Glutamatergic neuron (in vitro differentiated cells): ENCODE results near the gene PTGIS. TPM values are rescaled to one million over a fixed set of nuclear protein-coding genes. Genes with fewer than 3 reads are reported as not detected.

Experiments used
- DNase-seq: peaks from one replicate; pipeline ENCODE4 v3.0.0; 2022
- H3K27ac Mint-ChIP-seq: one replicate; pipeline ENCODE4 v1.8.0; 2020; ENCODE audit warnings: mild to moderate bottlenecking, mixed read lengths, inconsistent platforms; ENCODE audit not compliant: unreplicated experiment
- H3K27me3 Mint-ChIP-seq: one replicate; pipeline ENCODE4 v1.8.0; 2020; ENCODE audit warnings: mild to moderate bottlenecking, moderate library complexity, mixed read lengths, inconsistent platforms; ENCODE audit not compliant: unreplicated experiment
- H3K36me3 Mint-ChIP-seq: one replicate; pipeline ENCODE4 v1.8.0; 2020; ENCODE audit warnings: mild to moderate bottlenecking, mixed read lengths, inconsistent platforms; ENCODE audit not compliant: unreplicated experiment
- H3K4me1 Mint-ChIP-seq: one replicate; pipeline ENCODE4 v1.8.0; 2020; ENCODE audit warnings: mild to moderate bottlenecking, low read depth, mixed read lengths, inconsistent platforms; ENCODE audit not compliant: unreplicated experiment
- H3K4me3 Mint-ChIP-seq: one replicate; pipeline ENCODE4 v1.8.0; 2020; ENCODE audit warnings: mild to moderate bottlenecking, mixed read lengths, inconsistent platforms; ENCODE audit not compliant: unreplicated experiment
- H3K9me3 Mint-ChIP-seq: one replicate; pipeline ENCODE4 v1.8.0; 2020; ENCODE audit warnings: mild to moderate bottlenecking, moderate library complexity, mixed read lengths, inconsistent platforms; ENCODE audit not compliant: unreplicated experiment
- CTCF ChIP-seq: fragments of 200-600 bp; sonication (generic); IDR thresholded peaks from one replicate; pipeline ENCODE4 v1.5.0; 2021; ENCODE audit not compliant: partially characterized antibody, unreplicated experiment
- total RNA-seq: library from RNA; stranded (reverse); fragmentation: NEBNext Ultra II Directional; extraction: Animal tissue kit (Norgen Biotek cat#: 25700); gene quantifications from one replicate; pipeline ENCODE4 v1.2.1, GENCODE V29; 2021; ENCODE audit not compliant: unreplicated experiment

PTGIS gene
- total RNA-seq, 1 donor from 2014 or later = 0.12 TPM

DNA sequence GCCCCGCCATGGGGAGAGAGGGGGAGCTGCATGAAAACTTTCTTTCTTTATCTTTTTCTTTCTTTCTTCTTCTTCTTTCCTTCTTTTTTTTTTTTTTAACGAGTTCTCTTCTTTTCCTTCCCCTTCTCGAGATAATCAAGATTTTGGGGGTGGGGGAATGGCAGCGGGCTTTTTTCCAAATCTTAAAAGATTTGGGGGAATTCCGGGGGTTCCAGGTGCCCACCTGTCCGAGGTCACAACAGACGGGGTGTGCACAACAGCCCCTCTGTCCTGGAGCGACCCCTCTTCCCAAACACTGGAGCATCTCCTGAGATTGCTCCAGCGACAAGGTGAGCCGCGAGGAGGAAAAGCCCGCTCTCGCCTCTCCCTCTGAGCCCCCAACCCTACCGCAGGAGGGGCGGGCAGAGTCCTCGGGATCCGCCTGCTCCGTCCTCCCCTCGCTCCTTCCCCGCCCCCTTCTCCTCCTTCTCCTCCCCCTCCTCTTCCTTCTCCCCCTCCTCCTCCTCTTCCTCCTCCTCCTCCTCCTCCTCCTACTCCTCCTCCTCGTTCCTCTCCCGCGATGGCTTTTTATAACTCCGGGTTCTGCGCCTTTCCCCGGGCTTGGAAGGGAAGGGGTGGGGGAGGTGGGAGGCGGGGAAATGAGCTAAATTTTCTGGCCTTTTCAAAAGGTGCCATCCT lies 84.8 kb downstream of the PTGIS start:
- peaks cover 2% of the 10 kb centered on the region for H3K9me3 Mint-ChIP-seq
- H3K4me1 Mint-ChIP-seq = peaks cover 9% of the 10 kb centered on the region
- H3K27me3 Mint-ChIP-seq = peaks cover 30% of the 10 kb centered on the region
- peak; percentile 39 for DNase-seq
- H3K4me3 Mint-ChIP-seq = peak overlapping the region; percentile 65
- no peak overlapping the region for H3K27ac Mint-ChIP-seq
- H3K36me3 Mint-ChIP-seq = no peaks in the 10 kb centered on the region
- TF ChIP-seq CTCF = no peak

DNA sequence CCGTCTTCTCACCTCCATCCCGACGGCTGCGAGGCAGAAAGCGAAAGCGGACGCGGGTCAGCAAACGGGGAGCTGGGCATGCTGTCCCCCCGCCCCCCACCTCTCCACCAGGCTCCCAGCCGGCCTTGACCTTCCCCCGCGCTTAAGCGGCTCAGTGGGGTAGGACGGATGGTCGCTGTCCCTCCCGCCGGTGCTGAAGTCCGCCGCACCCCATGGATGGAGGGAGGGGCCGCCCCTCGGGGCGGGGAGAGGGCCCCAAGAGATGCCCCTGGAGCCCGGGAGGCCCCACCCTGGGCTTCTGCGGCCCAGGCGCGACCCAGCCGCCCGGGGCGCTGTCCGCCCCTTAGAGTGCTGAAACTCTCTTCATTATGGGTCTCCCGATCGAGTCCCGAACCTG lies 85.3 kb downstream of the PTGIS start, which contains the start of gene KCNB1:
Gene KCNB1, minus strand, starts transcription at position 48 of the 397 bp plus-strand sequence. CDS start 188 bp downstream, outside the sequence.
- DNase-seq = peak; percentile 40
- H3K27me3 Mint-ChIP-seq = peaks cover 30% of the 10 kb centered on the region
- peak within 1 kb of the TSS; percentile 65 for H3K4me3 Mint-ChIP-seq
- no peaks in the 10 kb centered on the region for H3K36me3 Mint-ChIP-seq
- peaks cover 2% of the 10 kb centered on the region for H3K9me3 Mint-ChIP-seq
- TF ChIP-seq CTCF = peak; percentile 24
- H3K27ac Mint-ChIP-seq = no peak within 1 kb of the TSS
- H3K4me1 Mint-ChIP-seq = peaks cover 9% of the 10 kb centered on the region

DNA sequence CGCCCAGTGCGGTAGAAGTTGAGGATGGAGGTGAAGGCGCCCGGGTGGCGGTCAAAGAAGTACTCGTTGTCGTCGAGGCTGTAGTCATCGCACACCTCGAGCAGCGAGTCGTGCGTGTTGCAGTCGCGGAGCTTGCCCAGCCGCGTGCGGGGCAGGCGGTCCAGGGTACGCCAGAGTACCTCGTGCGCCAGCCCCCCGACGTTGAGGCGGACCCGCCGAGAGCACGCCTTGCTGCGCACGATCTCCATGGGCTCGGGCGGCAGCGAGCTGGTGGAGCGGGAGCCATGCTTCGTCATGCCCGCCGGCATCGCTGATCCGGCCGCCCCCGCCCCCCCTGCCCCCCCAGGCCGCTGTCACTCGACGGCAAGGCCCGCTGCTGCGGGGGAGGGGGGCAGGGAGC lies 85.8 kb downstream of the PTGIS start:
- no peak for TF ChIP-seq CTCF
- Mint-ChIP-seq H3K9me3 (peaks cover 2% of the 10 kb centered on the region), H3K27me3 (peaks cover 27% of the 10 kb centered on the region), H3K36me3 (no peaks in the 10 kb centered on the region), H3K4me1 (peaks cover 9% of the 10 kb centered on the region), H3K27ac (no peak overlapping the region), H3K4me3 (no peak overlapping the region)
- no peak for DNase-seq

DNA sequence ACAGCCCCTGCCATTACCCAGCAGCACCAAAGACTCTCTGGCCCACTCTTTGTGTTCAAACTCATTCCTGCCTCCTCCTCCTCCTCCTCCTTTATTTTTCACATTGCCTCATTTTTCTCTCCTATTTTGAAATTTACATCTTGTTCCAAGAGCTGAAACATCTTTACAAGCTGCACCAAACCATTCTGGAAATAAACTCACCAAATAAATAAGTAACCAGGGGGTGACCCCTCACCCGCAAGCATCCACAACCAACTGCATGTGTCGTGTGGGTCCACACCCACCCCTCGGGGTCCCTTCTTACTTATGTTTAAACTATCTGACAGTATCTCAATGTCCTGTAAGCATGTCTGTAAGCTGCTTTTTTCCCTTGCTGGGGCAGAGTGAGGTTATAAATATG lies 86.8 kb downstream of the PTGIS start:
- TF ChIP-seq CTCF = no peak
- Mint-ChIP-seq H3K9me3 (peaks cover 2% of the 10 kb centered on the region), H3K27ac (no peak overlapping the region), H3K4me3 (no peak overlapping the region), H3K27me3 (peaks cover 23% of the 10 kb centered on the region), H3K36me3 (no peaks in the 10 kb centered on the region), H3K4me1 (peaks cover 9% of the 10 kb centered on the region)
- DNase-seq = no peak

DNA sequence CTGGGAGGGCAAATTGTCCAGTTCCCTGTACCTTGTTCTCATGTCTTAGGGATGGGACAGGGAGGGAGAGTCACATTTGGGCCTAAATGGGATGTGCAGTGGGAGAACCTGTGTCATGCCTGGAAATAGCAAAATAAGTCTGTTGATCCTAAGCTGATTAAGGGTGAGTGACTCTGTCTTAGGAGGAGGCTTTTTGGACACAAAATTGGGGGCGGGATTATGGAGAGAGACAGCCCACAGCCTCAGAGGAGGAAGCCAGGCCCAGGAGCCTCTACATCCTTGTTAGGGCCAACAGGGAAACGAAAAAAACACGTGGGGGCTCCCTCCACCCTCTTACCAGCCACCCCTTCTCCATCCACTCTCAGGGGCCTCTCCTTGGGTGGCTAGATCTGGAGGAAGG lies 87.7 kb downstream of the PTGIS start:
- Mint-ChIP-seq H3K36me3 (no peaks in the 10 kb centered on the region), H3K4me3 (no peak overlapping the region), H3K27me3 (peaks cover 20% of the 10 kb centered on the region), H3K4me1 (peaks cover 9% of the 10 kb centered on the region), H3K9me3 (peaks cover 2% of the 10 kb centered on the region), H3K27ac (no peak overlapping the region)
- TF ChIP-seq CTCF = no peak
- DNase-seq = no peak
